OCI-LY3 (cell line): Measurements from ENCODE around the gene SDK2.

Experiments used
- H2AFZ ChIP-seq: fragments of 200-600, 300-600 bp; shearing (Covaris generic); 2 replicates; pipeline ENCODE4 v1.6.0; 2014; ENCODE audit warnings: antibody characterized with exemption, low read depth, low read length
- H3K27ac ChIP-seq: fragments of 200-600, 300-600 bp; sonication (generic); 2 replicates; pipeline ENCODE4 v1.5.1; 2014; ENCODE audit warnings: mild to moderate bottlenecking, low read length, moderate library complexity, mixed read lengths
- H3K27me3 ChIP-seq: fragments of 200-600, 300-600 bp; sonication (generic); 2 replicates; pipeline ENCODE4 v1.6.1; 2014; ENCODE audit warnings: low read depth, low read length, mixed read lengths
- H3K36me3 ChIP-seq: fragments of 200-600, 300-600 bp; sonication (generic); replicated peaks from 2 replicates; pipeline ENCODE3; 2014; ENCODE audit warnings: low read depth, low read length, mixed read lengths
- H3K4me1 ChIP-seq: fragments of 300-600, 200-600 bp; sonication (generic); 2 replicates; pipeline ENCODE4 v1.6.1; 2014; ENCODE audit warnings: low read length, mixed read lengths
- H3K4me2 ChIP-seq: fragments of 200-600, 300-600 bp; sonication (generic); 2 replicates; pipeline ENCODE4 v1.6.1; 2014; ENCODE audit warnings: low read length, mixed read lengths
- H3K4me3 ChIP-seq: fragments of 300-600, 200-600 bp; sonication (generic); 2 replicates; pipeline ENCODE4 v1.5.1; 2014; ENCODE audit warnings: antibody characterized with exemption, mild to moderate bottlenecking, low read length, moderate library complexity
- H3K79me2 ChIP-seq: fragments of 300-600, 200-600 bp; shearing (Covaris generic); 2 replicates; pipeline ENCODE4 v1.6.1; 2014; ENCODE audit warnings: mild to moderate bottlenecking, low read length, mixed read lengths
- H3K9ac ChIP-seq: fragments of 300-600, 200-600 bp; shearing (Covaris generic); 2 replicates; pipeline ENCODE4 v1.6.0; 2014; ENCODE audit warnings: mild to moderate bottlenecking, low read length, moderate library complexity
- H3K9me3 ChIP-seq: fragments of 200-600, 300-600 bp; shearing (Covaris generic); 2 replicates; pipeline ENCODE4 v1.6.1; 2014; ENCODE audit warnings: low read length, mixed read lengths; ENCODE audit not compliant: insufficient read depth
- H4K20me1 ChIP-seq: fragments of 200-600, 300-600 bp; sonication (generic); 2 replicates; pipeline ENCODE4 v1.6.1; 2016; ENCODE audit warnings: low read length, mixed read lengths; ENCODE audit not compliant: insufficient read depth
- EZH2phosphoT487 ChIP-seq: fragments of 200-600 bp; shearing (Covaris generic); IDR thresholded peaks from 2 replicates; pipeline ENCODE4 v1.6.1; 2018; ENCODE audit warnings: antibody characterized with exemption, mixed run types, low read depth
- TF ChIP-seq, protein P1 (sequence below): fragments of 200-600, 300-600 bp; sonication (generic); IDR thresholded peaks from 2 replicates; pipeline ENCODE4 v1.5.1; 2014; ENCODE audit warnings: antibody characterized with exemption, low read length, low read depth

The SDK2 gene

DNA sequence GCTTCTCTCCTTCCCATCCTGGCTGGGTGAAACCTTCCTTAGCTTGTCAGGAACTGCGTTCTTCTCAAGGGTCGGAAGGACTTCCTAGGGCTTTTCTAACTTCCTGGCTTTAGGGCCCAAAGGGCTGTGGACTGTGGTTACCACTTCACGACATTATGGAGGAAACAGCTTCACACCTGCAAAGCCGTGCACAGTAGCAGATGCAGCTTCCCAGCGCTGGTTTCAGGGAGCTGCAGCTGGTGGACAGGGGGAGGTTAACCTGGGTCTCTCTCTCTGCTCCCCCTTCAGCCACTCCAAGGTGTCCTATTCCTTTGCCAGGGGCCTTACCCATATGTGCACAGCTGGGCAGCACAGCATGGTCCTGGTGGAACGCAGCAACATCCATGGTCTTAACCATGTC is 176.6 kb downstream of the SDK2 start:
- no peak for TF ChIP-seq EZH2phosphoT487
- TF ChIP-seq, protein P1, sequence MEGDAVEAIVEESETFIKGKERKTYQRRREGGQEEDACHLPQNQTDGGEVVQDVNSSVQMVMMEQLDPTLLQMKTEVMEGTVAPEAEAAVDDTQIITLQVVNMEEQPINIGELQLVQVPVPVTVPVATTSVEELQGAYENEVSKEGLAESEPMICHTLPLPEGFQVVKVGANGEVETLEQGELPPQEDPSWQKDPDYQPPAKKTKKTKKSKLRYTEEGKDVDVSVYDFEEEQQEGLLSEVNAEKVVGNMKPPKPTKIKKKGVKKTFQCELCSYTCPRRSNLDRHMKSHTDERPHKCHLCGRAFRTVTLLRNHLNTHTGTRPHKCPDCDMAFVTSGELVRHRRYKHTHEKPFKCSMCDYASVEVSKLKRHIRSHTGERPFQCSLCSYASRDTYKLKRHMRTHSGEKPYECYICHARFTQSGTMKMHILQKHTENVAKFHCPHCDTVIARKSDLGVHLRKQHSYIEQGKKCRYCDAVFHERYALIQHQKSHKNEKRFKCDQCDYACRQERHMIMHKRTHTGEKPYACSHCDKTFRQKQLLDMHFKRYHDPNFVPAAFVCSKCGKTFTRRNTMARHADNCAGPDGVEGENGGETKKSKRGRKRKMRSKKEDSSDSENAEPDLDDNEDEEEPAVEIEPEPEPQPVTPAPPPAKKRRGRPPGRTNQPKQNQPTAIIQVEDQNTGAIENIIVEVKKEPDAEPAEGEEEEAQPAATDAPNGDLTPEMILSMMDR: no peak
- Histone ChIP-seq H3K9me3 (no peaks in the 10 kb centered on the region), H3K4me2 (no peak overlapping the region), H3K27me3 (peaks cover 6% of the 10 kb centered on the region), H3K27ac (no peak overlapping the region), H3K9ac (no peak overlapping the region), H3K4me3 (no peak overlapping the region), H3K4me1 (no peaks in the 10 kb centered on the region), H4K20me1 (no peaks in the 10 kb centered on the region), H3K79me2 (no peaks in the 10 kb centered on the region), H2AFZ (no peak overlapping the region), H3K36me3 (no peaks in the 10 kb centered on the region)

DNA sequence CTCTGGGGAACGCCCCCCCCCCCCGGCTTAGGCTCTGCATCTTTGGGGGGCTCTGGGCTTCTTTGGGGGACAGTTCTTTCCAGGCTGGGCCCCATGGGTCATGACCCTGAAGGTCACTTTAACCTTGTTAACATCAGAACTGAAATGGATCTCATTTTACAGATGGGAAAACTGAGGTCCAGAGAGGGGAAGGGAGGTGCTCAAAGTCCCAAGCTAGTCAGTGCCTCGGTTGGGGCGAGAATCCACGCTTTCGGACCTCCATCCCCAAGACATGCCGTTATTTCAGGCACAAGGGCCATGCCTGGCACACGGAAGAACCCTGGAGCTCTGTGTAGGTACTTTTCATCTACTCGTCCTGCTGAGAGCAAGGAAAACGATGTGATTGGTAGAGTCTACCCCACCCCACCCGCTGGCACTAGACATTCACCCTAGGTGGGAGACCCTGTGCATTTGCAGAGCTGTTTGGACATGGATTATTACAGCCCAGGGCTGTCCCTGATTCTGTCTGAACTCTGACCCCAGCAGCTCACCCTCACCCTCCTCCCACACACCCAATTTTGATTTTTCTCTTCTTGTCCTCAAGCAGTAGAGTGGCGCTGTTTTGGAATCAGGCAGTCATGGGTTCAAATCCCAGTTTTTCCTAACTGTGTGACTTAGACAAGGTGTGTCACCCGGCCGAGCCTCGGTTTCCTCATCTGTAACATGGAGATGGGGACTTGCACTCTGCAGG is 177.4 kb downstream of the SDK2 start:
- no peaks in the 10 kb centered on the region for H3K36me3 ChIP-seq
- no peak overlapping the region for H3K4me2 ChIP-seq
- TF ChIP-seq, protein P1: no peak
- no peak for TF ChIP-seq EZH2phosphoT487
- H2AFZ ChIP-seq: no peak overlapping the region
- no peaks in the 10 kb centered on the region for H3K4me1 ChIP-seq
- H3K9ac ChIP-seq: no peak overlapping the region
- H4K20me1 ChIP-seq: no peaks in the 10 kb centered on the region
- peaks cover 6% of the 10 kb centered on the region for H3K27me3 ChIP-seq
- H3K9me3 ChIP-seq: no peaks in the 10 kb centered on the region
- no peak overlapping the region for H3K27ac ChIP-seq
- H3K4me3 ChIP-seq: no peak overlapping the region
- H3K79me2 ChIP-seq: no peaks in the 10 kb centered on the region

DNA sequence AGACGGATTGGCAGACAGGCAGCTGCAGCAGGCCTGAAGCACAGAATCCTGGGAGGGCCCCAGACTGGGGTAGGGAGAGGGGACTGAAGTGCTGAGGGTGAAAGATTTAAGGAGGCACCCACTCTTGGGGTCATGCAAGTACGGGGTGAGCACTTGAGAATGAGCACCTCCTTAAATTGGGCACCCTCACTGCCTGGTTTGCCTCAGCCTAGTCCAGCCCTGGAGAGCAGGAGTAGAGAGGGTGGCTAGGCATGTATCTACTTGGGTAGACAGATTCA is 178.4 kb downstream of the SDK2 start:
- Histone ChIP-seq H3K4me1 (no peaks in the 10 kb centered on the region), H4K20me1 (no peaks in the 10 kb centered on the region), H3K4me2 (no peak overlapping the region), H2AFZ (no peak overlapping the region), H3K9ac (no peak overlapping the region), H3K27me3 (peaks cover 6% of the 10 kb centered on the region), H3K79me2 (no peaks in the 10 kb centered on the region), H3K9me3 (no peaks in the 10 kb centered on the region), H3K4me3 (no peak overlapping the region), H3K27ac (no peak overlapping the region), H3K36me3 (no peaks in the 10 kb centered on the region)
- TF ChIP-seq EZH2phosphoT487: no peak
- TF ChIP-seq, protein P1: no peak

DNA sequence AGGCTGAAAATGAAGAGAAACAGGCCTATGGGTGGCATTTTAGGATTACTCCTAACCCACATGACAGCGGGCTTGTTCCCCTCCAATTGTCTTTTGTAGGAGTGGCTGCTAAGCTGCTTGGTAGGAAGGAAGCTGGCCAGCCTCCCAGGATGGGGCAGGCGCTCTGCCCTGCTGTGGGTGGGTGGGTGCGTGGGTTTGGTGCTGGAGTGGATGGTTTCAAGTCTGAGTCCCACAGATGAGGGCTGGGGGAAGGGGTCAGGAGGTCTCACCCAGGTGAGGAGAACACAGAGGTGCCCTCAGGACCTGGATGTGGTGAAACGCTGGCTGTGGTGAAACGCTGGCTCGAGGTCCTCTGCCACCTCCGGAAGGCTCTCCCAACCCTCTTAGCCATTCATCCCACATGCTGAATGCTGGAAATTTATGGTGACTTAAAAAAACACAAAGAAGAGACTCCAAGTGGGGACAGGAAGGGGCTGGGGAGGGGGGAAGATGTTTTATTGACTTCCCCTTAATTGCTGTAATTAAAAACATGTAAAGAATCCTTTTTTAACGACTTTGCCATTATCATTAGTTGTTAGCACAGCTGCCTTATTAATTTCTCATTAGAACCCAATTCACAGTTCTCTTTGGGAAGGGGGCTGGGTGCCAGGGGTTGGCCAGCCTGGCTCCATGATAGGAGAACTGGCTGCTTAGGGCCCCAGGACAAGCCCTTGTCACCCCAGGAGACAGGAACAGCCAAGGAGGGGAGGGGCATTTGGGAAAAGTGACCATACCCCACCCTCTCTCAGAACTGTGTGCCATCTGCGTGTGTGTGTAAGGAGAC is 178.9 kb downstream of the SDK2 start:
- Histone ChIP-seq H2AFZ (no peak overlapping the region), H3K4me1 (no peaks in the 10 kb centered on the region), H3K36me3 (no peaks in the 10 kb centered on the region), H3K79me2 (no peaks in the 10 kb centered on the region), H3K4me3 (no peak overlapping the region), H3K9ac (no peak overlapping the region), H3K4me2 (no peak overlapping the region), H3K27me3 (peaks cover 6% of the 10 kb centered on the region), H4K20me1 (no peaks in the 10 kb centered on the region), H3K9me3 (no peaks in the 10 kb centered on the region), H3K27ac (no peak overlapping the region)
- TF ChIP-seq EZH2phosphoT487: no peak
- TF ChIP-seq, protein P1: no peak
